ENCODE data around the gene AP1G1. TPM values are rescaled to one million over a fixed set of nuclear protein-coding genes. Genes with fewer than 3 reads are reported as not detected.

AP1G1 gene
- total and polyA plus RNA-seq, 2 of the 4 experiments (the other 2 are of a cell fraction): 48.3 to 86.7 TPM

DNA sequence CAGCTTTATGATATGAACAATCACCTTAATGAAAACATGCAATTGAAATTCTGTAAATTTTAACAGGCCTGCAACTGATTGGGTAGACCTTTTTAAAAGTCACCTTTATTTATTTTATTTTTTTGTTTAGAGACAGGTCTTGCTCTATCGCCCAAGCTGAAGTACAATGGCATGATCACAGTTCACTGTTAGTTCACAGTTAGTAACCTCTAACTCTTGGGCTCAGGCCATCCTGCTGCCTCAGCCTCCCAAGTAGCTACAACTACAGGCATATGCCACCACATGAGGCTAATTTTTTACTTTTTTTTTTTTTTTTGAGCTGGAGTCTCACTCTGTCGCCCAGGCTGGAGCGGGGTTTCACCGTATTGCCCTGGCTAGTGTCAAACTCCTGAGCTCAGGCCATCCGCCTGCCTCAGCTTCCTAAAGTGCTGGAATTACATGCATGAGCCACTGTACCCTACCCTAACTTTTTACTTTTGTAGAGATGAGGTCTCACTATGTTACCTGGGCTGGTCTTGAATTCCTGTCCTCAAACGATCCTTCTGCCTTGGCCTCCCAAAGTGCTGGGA is 28.0 kb downstream of the AP1G1 start:
- Histone ChIP-seq H2BK15ac (ENCODE audit: low read depth, low read length) (no peak overlapping the region), H3K23ac (ENCODE audit: low read depth, low read length) (no peak overlapping the region), H3K14ac (replicated peaks; ENCODE audit: low read depth, low read length) (no peak overlapping the region), H2BK120ac (ENCODE audit: low read depth, low read length) (no peak overlapping the region), H3K27me3 (ENCODE audit: control insufficient read depth, insufficient read depth, low read length) (no peaks in the 10 kb centered on the region), H3K27ac (ENCODE audit: insufficient read depth, low read length) (no peak overlapping the region), H3K56ac (ENCODE audit: extremely low read depth, insufficient read depth, low read length) (no peak overlapping the region), H3K4me2 (ENCODE audit: low read depth, low read length) (no peak overlapping the region), H2AFZ (replicated peaks; ENCODE audit: low read length, poor library complexity) (no peak overlapping the region), H3K18ac (ENCODE audit: low read depth, low read length) (no peak overlapping the region), H4K91ac (ENCODE audit: insufficient read depth, low read depth, low read length) (no peak overlapping the region), H3K9me3 (ENCODE audit: control insufficient read depth, insufficient read depth, low read length) (no peaks in the 10 kb centered on the region), H3K36me3 (ENCODE audit: control insufficient read depth, insufficient read depth, low read length) (peaks cover 19% of the 10 kb centered on the region), H4K20me1 (ENCODE audit: insufficient read depth, low read length) (peaks cover 49% of the 10 kb centered on the region), H3K4me3 (ENCODE audit: insufficient read depth, low read depth, low read length) (no peak overlapping the region), H3K9me1 (ENCODE audit: insufficient read depth, low read length) (peaks cover 2% of the 10 kb centered on the region; the same call in 1 of the 2 replicates), H3K9ac (ENCODE audit: low read depth, low read length) (no peak overlapping the region), H4K8ac (ENCODE audit: low read depth in 2 of 2, low read length in 2 of 2) (no peak overlapping the region), H2AK9ac (replicated peaks; ENCODE audit: low read depth, low read length, poor library complexity) (no peak overlapping the region), H3K4ac (ENCODE audit: low read depth, low read length) (no peak overlapping the region), H3K4me1 (ENCODE audit: control insufficient read depth, insufficient read depth, low read length) (peaks cover 3% of the 10 kb centered on the region; the same call in 1 of the 2 replicates), H3K79me1 (ENCODE audit: low read depth in 1 of 2, low read length in 2 of 2) (peaks cover 19 to 56% of the 10 kb centered on the region in 2 experiments; a peak in 3 of 4 replicates), H2AK5ac (ENCODE audit: low read depth, low read length) (no peak overlapping the region), H2BK20ac (ENCODE audit: low read depth, low read length) (no peak overlapping the region), H2BK5ac (ENCODE audit: low read depth, low read length, poor library complexity, severe bottlenecking) (no peak overlapping the region), H4K5ac (ENCODE audit: low read depth, low read length) (no peak overlapping the region)
- DNase-seq: no peak
- ATAC-seq (ENCODE audit: low read depth): no peak
- BruUV-seq (replicated peaks): no TSS peak
- CTCF ChIA-PET: no interaction called here
- intact Hi-C loops (cut with micrococcal nuclease) (no loop called here), dilution Hi-C loops (cut with HindIII; ENCODE audit: low sequenced_read_pairs, unreplicated experiment) (no loop called here), in situ Hi-C loops (cut with MboI; ENCODE audit: low sequenced_read_pairs) (no loop called here)
- no CpG with 5 or more reads among the region's 6 CpGs for WGBS, 2 experiments (ENCODE audit: extremely low coverage in 2 of 2, insufficient read length in 1 of 2)
- TF ChIP-seq MAZ (IDR thresholded peaks at IDR 0.05; ENCODE audit: borderline replicate concordance, low read depth, low read length) (no peak), POLR2A (IDR thresholded peaks at IDR 0.05; ENCODE audit: low read depth, low read length) (no peak), CEBPB (IDR thresholded peaks at IDR 0.05; ENCODE audit: low read depth, low read length) (no peak), MXI1 (IDR thresholded peaks at IDR 0.05; ENCODE audit: borderline replicate concordance, low read depth, low read length) (no peak), FOS (IDR thresholded peaks at IDR 0.05; ENCODE audit: low read depth, low read length) (no peak), BHLHE40 (IDR thresholded peaks at IDR 0.05; ENCODE audit: low read depth, low read length) (no peak), RFX5 (IDR thresholded peaks at IDR 0.05; ENCODE audit: low read depth, low read length) (no peak), CHD1 (IDR thresholded peaks at IDR 0.05; ENCODE audit: low read depth, low read length) (no peak), MAFK (IDR thresholded peaks at IDR 0.05; ENCODE audit: low read depth, low read length) (no peak), NFE2L2 (IDR thresholded peaks at IDR 0.05; ENCODE audit: low read depth, low read length) (no peak), SMC3 (IDR thresholded peaks at IDR 0.05; ENCODE audit: low read depth, low read length) (no peak), RAD21 (IDR thresholded peaks at IDR 0.05; ENCODE audit: low read length) (no peak), RCOR1 (IDR thresholded peaks at IDR 0.05; ENCODE audit: insufficient replicate concordance, low read length) (no peak)
- TF ChIP-seq, protein P1, sequence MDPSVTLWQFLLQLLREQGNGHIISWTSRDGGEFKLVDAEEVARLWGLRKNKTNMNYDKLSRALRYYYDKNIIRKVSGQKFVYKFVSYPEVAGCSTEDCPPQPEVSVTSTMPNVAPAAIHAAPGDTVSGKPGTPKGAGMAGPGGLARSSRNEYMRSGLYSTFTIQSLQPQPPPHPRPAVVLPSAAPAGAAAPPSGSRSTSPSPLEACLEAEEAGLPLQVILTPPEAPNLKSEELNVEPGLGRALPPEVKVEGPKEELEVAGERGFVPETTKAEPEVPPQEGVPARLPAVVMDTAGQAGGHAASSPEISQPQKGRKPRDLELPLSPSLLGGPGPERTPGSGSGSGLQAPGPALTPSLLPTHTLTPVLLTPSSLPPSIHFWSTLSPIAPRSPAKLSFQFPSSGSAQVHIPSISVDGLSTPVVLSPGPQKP (IDR thresholded peaks at IDR 0.05; ENCODE audit: borderline replicate concordance, low read depth, low read length): no peak
- TF ChIP-seq, protein P2, sequence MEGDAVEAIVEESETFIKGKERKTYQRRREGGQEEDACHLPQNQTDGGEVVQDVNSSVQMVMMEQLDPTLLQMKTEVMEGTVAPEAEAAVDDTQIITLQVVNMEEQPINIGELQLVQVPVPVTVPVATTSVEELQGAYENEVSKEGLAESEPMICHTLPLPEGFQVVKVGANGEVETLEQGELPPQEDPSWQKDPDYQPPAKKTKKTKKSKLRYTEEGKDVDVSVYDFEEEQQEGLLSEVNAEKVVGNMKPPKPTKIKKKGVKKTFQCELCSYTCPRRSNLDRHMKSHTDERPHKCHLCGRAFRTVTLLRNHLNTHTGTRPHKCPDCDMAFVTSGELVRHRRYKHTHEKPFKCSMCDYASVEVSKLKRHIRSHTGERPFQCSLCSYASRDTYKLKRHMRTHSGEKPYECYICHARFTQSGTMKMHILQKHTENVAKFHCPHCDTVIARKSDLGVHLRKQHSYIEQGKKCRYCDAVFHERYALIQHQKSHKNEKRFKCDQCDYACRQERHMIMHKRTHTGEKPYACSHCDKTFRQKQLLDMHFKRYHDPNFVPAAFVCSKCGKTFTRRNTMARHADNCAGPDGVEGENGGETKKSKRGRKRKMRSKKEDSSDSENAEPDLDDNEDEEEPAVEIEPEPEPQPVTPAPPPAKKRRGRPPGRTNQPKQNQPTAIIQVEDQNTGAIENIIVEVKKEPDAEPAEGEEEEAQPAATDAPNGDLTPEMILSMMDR (conservative IDR thresholded peaks at IDR 0.05; ENCODE audit: low read depth, low read length): no peak
- TF ChIP-seq, protein P3, sequence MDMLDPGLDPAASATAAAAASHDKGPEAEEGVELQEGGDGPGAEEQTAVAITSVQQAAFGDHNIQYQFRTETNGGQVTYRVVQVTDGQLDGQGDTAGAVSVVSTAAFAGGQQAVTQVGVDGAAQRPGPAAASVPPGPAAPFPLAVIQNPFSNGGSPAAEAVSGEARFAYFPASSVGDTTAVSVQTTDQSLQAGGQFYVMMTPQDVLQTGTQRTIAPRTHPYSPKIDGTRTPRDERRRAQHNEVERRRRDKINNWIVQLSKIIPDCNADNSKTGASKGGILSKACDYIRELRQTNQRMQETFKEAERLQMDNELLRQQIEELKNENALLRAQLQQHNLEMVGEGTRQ (IDR thresholded peaks at IDR 0.05; ENCODE audit: low read depth, low read length): no peak
- POLR2A ChIA-PET (ENCODE audit: unreplicated experiment): no interaction called here

All from IMR-90 (cell line).